Naive thymus-derived CD4-positive, alpha-beta T cell (primary cell): ENCODE results near the gene ALDH6A1. TPM values are rescaled to one million over a fixed set of nuclear protein-coding genes. Genes with fewer than 3 reads are reported as not detected.
"Not testable (repeated sequence)": the region's sequence is repeated elsewhere in the genome, so short reads cannot be mapped to it uniquely, and the experiment has no call there.

Source experiments
- ATAC-seq: fragments of 150-1000 bp; cut with Tn5 transposase; 2 replicates; pipeline ENCODE4 v1.10.0; 2021; ENCODE audit warnings: mild to moderate bottlenecking, moderate library complexity
- CTCF ChIA-PET: fragments of 350-600 bp; sonication (Branson Sonifier 250); formaldehyde crosslinking; loops from one replicate; lab custom pipeline; 2021; ENCODE audit warnings: antibody characterized with exemption; lab: Charles Lee
- POLR2A ChIA-PET: fragments of 350-600 bp; sonication (Branson Sonifier 250); formaldehyde crosslinking; loops from one replicate; lab custom pipeline; 2021; ENCODE audit warnings: antibody characterized with exemption, inconsistent platforms; lab: Charles Lee
- DNase-seq, 9 donors: peaks; one replicate each; pipeline versions ENCODE4 v3.0.0 to v3.0.0-alpha.2; 2020 to 2022; ENCODE audit warnings: mixed read lengths in 1 of 9
- H3K27ac ChIP-seq: one replicate; pipeline ENCODE4 v1.7.0; 2013; ENCODE audit warnings: mild to moderate bottlenecking, low read depth, low read length, moderate library complexity
- H3K27me3 ChIP-seq, 2 donors: one replicate each; pipeline ENCODE4 v1.7.0; 2013; ENCODE audit warnings: low read length in 2 of 2, mild to moderate bottlenecking in 2 of 2, moderate library complexity in 2 of 2; ENCODE audit not compliant: control insufficient read depth in 2 of 2, insufficient read depth in 2 of 2
- H3K36me3 ChIP-seq, 3 experiments: 1 replicate in 2 of 3; 2 replicates in 1 of 3; pipeline ENCODE4 v1.7.0; 2013; ENCODE audit warnings: low read length in 3 of 3, mild to moderate bottlenecking in 3 of 3, moderate library complexity in 1 of 3; ENCODE audit not compliant: insufficient read depth in 3 of 3, control insufficient read depth in 2 of 3
- H3K4me1 ChIP-seq, 2 donors: one replicate each; pipeline ENCODE4 v1.7.0; 2013; ENCODE audit warnings: low read length in 2 of 2, mild to moderate bottlenecking in 2 of 2, moderate library complexity in 1 of 2; ENCODE audit not compliant: control insufficient read depth in 2 of 2, insufficient read depth in 2 of 2
- H3K4me3 ChIP-seq: 2 replicates; pipeline ENCODE4 v1.7.0; 2013; ENCODE audit warnings: mild to moderate bottlenecking, low read length
- H3K9me3 ChIP-seq, 3 experiments: 1 replicate in 2 of 3; 2 replicates in 1 of 3; pipeline ENCODE4 v1.7.0; 2013; ENCODE audit warnings: low read length in 3 of 3; ENCODE audit not compliant: control insufficient read depth in 2 of 3
- H3K27ac Mint-ChIP-seq, 9 donors: one replicate each; pipeline ENCODE4 v1.8.0; 2020 to 2022; ENCODE audit warnings: mixed read lengths in 9 of 9, mild to moderate bottlenecking in 8 of 9, moderate library complexity in 5 of 9, inconsistent platforms in 2 of 9
- H3K27me3 Mint-ChIP-seq, 5 donors: one replicate each; pipeline ENCODE4 v1.8.0; 2021 to 2022; ENCODE audit warnings: mixed read lengths in 5 of 5, mild to moderate bottlenecking in 1 of 5
- H3K36me3 Mint-ChIP-seq, 5 donors: one replicate each; pipeline ENCODE4 v1.8.0; 2020 to 2022; ENCODE audit warnings: mixed read lengths in 5 of 5, mild to moderate bottlenecking in 3 of 5, inconsistent platforms in 1 of 5
- H3K4me1 Mint-ChIP-seq, 7 donors: one replicate each; pipeline ENCODE4 v1.8.0; 2020 to 2022; ENCODE audit warnings: mixed read lengths in 7 of 7, mild to moderate bottlenecking in 3 of 7, inconsistent platforms in 1 of 7
- H3K4me3 Mint-ChIP-seq, 10 donors: one replicate each; pipeline ENCODE4 v1.8.0; 2020 to 2022; ENCODE audit warnings: mild to moderate bottlenecking in 10 of 10, mixed read lengths in 10 of 10, moderate library complexity in 6 of 10, inconsistent platforms in 2 of 10
- H3K9me3 Mint-ChIP-seq, 11 donors: one replicate each; pipeline ENCODE4 v1.8.0; 2020 to 2022; ENCODE audit warnings: mixed read lengths in 11 of 11, mild to moderate bottlenecking in 4 of 11, inconsistent platforms in 1 of 11, moderate library complexity in 1 of 11
- intact Hi-C, 2 donors: fragments of 100-400 bp; cut with micrococcal nuclease; formaldehyde crosslinking; loops; one replicate each; pipeline ENCODE4 v1.15.1; 2023
- polyA plus RNA-seq, 2 donors: library from polyadenylated mRNA; unstranded; fragments of 300-500 nt; fragmentation: Illumina TruSeq; gene quantifications; one replicate each; pipeline ENCODE4 v1.2.3, GENCODE V29; 2021
- total RNA-seq, 6 experiments: library from RNA in 5 of 6; stranded (reverse) in 5 of 6; gene quantifications; 1 replicate in 5 of 6; 2 replicates in 1 of 6; pipeline ENCODE4 v1.2.3 and lab custom pipeline; 2021 to 2026

ALDH6A1 gene
- total RNA-seq (10 to 100 TPM in 4 of 5 experiments, 1 to 10 TPM in 1; 8.9 to 23.7 (median 19.2) TPM), polyA plus RNA-seq (10 to 100 TPM; 28.2 to 39.9 TPM), total RNA-seq (lab: John Stamatoyannopoulos, UW) (26.1 reads per million, percentile 56 among the genes with 10 or more reads in this experiment)

DNA sequence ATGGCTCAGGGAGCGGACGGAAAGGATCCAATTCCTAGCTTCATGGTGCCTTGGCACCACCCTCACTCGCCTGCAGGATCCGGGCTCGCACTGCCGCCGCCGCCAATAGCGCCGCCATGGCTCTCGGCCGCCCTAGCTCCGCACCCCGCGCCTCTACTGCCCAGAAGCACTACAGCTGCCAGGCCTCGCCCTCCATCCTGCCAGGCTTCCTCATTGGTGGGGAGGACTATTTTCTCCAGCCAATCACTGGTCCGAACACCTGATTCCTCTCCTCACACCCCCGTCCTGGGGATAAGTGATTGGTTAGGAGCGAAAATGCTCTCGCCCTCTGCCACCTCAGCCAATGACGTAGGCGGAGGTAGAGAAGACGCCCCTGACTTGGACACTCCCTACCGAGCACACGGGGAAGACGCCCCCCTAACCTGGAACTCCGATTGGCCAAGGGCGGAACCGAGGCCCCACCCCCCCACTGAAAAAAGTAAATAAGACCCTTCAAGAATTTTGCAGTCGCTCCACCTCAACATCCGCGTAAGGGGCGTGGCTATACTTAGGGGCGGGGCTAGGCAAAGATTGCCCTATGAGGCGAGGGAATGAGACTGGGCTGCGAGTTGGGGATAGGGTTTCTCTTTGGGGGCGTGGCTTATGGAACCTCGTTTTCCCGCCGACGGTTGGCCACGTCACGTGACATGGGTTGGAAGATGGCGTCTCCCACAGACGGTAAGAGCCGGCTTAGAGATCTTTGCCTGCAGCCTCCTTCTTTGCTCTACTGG lies at the start of gene ALDH6A1, which contains the start of gene LIN52:
Gene ALDH6A1, minus strand, starts transcription at position 177 of the 770 bp plus-strand sequence. Its CDS starts 59 bp downstream, at position 118.
Gene LIN52, plus strand, starts transcription at position 680 of the 770 bp plus-strand sequence. Its CDS starts 19 bp downstream, at position 699.
- Mint-ChIP-seq H3K9me3 (peaks cover 0 to 4% (median 0%) of the 10 kb centered on the region in 11 donors), H3K27ac (peak within 1 kb of the TSS; percentile 90 to 99 (median 94)), H3K4me3 (peak within 1 kb of the TSS; percentile 89 to 100 (median 96)), H3K36me3 (peaks cover 0 to 8% (median 3%) of the 10 kb centered on the region in 5 donors), H3K27me3 (peaks cover 0 to 4% (median 0%) of the 10 kb centered on the region in 5 donors), H3K4me1 (peaks cover 23 to 62% (median 44%) of the 10 kb centered on the region in 7 donors)
- CTCF ChIA-PET = interaction anchor here (0.7 kb wide), 1 partner anchor 397 kb away, joined by 3 read pairs; no protein-coding TSS in a partner anchor
- peak; percentile 92 for ATAC-seq
- Histone ChIP-seq H3K9me3 (no peaks in the 10 kb centered on the region), H3K27me3 (no peaks in the 10 kb centered on the region), H3K4me1 (peaks cover 10 to 16% of the 10 kb centered on the region in 2 donors), H3K27ac (peak within 1 kb of the TSS; percentile 77), H3K4me3 (peak within 1 kb of the TSS; percentile 78), H3K36me3 (no peaks in the 10 kb centered on the region)
- intact Hi-C loops = loop anchor here (1.0 to 10.0 kb wide), 23 partner anchors 65 to 1900 kb away; partner anchors contain the start of genes BBOF1 (in 2 of the 2), COQ6 (in 2 of the 2), DCAF4 (in 2 of the 2) and ENTPD5 (in 2 of the 2)
- POLR2A ChIA-PET = interaction anchor here (0.5 to 1.1 kb wide), 5 partner anchors 10 to 803 kb away, joined by 3 read pairs; partner anchors contain the start of gene ZNF410
- peak; percentile 90 to 100 (median 100) for DNase-seq

DNA sequence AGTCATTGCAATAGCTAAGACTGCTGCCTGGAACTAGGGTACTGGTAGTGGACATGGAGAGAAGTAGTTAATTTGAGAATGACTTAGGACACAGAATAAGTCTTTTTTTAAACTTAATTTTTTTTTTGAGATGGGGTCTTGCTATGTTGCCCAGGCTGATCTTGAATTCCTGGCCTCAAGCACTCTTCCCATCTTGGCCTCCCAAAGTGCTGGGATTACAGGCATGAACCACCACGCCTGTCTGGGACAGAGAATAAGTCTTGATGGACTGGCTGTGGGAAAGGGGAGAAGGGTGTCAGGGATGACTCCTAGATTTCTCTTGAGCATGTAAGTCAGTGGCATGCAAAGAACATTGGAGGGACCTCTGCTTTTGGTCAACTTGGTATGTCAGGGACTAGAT lies 43.4 kb upstream of the ALDH6A1 start:
- H3K27ac ChIP-seq = no peak overlapping the region
- ChIA-PET CTCF (no interaction called here), POLR2A (no interaction called here)
- intact Hi-C loops = no loop called here
- ATAC-seq = no peak
- no peak for DNase-seq
- no peaks in the 10 kb centered on the region for H3K9me3 ChIP-seq
- H3K27ac Mint-ChIP-seq = no peak overlapping the region
- H3K27me3 Mint-ChIP-seq = no peaks in the 10 kb centered on the region
- H3K4me1 ChIP-seq = no peaks in the 10 kb centered on the region
- no peak overlapping the region for H3K4me3 Mint-ChIP-seq
- no peak overlapping the region for H3K4me3 ChIP-seq
- H3K27me3 ChIP-seq = no peaks in the 10 kb centered on the region
- peaks cover 0 to 40% (median 23%) of the 10 kb centered on the region in 5 donors for H3K36me3 Mint-ChIP-seq
- H3K4me1 Mint-ChIP-seq = peaks cover 0 to 3% (median 0%) of the 10 kb centered on the region in 7 donors
- no peaks in the 10 kb centered on the region for H3K36me3 ChIP-seq
- peaks cover 0 to 5% (median 0%) of the 10 kb centered on the region in 11 donors for H3K9me3 Mint-ChIP-seq

DNA sequence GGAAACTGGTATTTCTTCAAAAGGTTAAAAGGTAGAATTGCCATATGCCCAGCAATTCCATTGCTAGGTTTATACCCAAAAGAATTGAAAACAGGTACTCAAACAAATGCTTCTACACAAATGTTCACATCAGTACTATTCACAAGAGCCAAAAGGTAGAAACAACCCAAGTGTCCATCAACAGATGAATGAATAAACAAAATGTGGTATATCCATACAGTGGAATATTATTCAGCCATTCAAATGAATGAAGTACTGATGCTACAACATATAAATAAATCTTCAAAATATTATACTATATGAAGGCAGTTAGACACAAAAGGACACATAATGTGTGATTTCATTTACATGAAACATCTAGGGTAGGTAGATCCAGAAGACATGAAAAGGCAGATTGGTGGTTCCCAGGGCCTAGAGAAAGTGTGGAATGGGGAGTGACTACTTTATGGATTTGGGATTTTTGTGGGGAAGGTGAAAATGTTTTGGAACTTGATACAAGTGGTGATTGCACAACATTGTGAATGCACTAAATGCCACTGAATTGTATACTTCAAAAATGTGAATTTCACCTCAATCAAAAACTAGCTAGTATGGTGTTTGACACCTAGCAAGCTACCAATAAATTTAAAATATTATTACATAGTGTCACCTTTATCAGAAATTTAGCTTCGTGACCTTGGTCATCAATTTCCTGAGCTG lies 42.2 kb upstream of the ALDH6A1 start:
- H3K4me1 ChIP-seq = no peaks in the 10 kb centered on the region
- intact Hi-C loops = no loop called here
- POLR2A ChIA-PET = no interaction called here
- H3K36me3 ChIP-seq = no peaks in the 10 kb centered on the region
- CTCF ChIA-PET = no interaction called here
- Mint-ChIP-seq H3K9me3 (peaks cover 0 to 5% (median 0%) of the 10 kb centered on the region in 11 donors), H3K27ac (no peak overlapping the region), H3K36me3 (peaks cover 0 to 43% (median 23%) of the 10 kb centered on the region in 5 donors), H3K4me1 (peaks cover 0 to 3% (median 0%) of the 10 kb centered on the region in 7 donors), H3K4me3 (no peak overlapping the region), H3K27me3 (no peaks in the 10 kb centered on the region)
- H3K9me3 ChIP-seq = no peaks in the 10 kb centered on the region
- no peaks in the 10 kb centered on the region for H3K27me3 ChIP-seq
- DNase-seq = no peak
- no peak overlapping the region for H3K27ac ChIP-seq
- H3K4me3 ChIP-seq = no peak overlapping the region
- ATAC-seq = no peak

DNA sequence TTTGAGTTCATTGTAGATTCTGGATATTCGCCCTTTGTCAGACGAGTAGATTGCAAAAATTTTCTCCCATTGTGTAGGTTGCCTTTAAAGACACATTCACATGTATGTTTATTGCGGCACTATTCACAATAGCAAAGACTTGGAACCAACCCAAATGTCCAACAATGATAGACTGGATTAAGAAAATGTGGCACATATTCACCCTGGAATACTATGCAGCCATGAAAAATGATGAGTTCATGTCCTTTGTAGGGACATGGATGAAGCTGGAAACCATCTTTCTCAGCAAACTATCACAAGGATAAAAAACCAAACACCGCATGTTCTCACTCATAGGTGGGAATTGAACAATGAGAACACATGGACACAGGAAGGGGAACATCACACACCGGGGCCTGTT lies 41.2 kb upstream of the ALDH6A1 start:
- H3K9me3 ChIP-seq, DNase-seq, H3K4me3 ChIP-seq, H3K9me3 Mint-ChIP-seq, H3K4me1 ChIP-seq, POLR2A ChIA-PET, H3K36me3 ChIP-seq, H3K27me3 ChIP-seq, H3K4me1 Mint-ChIP-seq, H3K27ac ChIP-seq, H3K4me3 Mint-ChIP-seq, ATAC-seq, H3K27me3 Mint-ChIP-seq, intact Hi-C loops, CTCF ChIA-PET, H3K27ac Mint-ChIP-seq: not testable (repeated sequence)
- peaks cover 0 to 50% (median 29%) of the 10 kb centered on the region in 5 donors for H3K36me3 Mint-ChIP-seq

DNA sequence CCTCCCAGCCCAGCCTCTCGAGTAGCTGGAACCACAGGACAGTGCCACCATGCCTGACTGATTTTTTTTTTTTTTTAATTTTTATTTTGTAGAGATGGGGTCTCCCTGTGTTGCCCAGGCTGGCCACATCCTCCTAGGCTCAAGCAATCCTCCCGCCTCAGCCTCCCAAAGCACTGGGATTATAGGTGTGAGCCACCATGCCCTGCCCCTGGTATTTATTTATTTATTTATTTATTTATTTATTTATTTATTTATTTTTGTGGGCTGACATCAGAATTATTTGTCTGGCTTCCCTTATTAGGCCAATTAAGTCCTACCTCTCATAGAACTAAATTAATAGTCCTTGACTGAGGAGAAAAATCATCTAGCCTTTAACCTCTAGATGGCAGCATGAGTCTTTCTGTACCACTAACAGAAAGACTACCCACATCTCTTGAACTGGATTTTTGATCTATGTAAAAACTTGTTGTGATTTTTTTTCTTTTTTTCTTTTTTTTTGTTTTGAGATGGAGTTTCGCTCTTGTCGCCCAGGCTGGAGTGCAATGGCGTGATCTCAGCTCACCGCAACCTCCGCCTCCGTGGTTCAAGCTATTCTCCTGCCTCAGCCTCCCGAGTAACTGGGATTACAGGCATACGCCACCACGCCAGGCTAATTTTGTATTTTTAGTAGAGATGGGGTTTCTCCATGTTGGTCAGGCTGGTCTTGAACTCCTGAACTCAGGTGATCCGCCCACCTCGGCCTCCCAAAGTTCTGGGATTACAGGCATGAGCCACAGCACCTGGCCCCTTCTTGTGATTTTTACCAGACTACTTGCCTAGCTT lies 27.4 kb upstream of the ALDH6A1 start:
- H3K4me1 ChIP-seq, H3K27me3 ChIP-seq, H3K27me3 Mint-ChIP-seq, H3K9me3 ChIP-seq, H3K4me3 ChIP-seq, H3K27ac ChIP-seq, H3K4me1 Mint-ChIP-seq, H3K9me3 Mint-ChIP-seq, H3K36me3 ChIP-seq, H3K4me3 Mint-ChIP-seq, H3K27ac Mint-ChIP-seq: not testable (repeated sequence)
- ATAC-seq (peak; percentile 80), DNase-seq (peak in 7 of 9 donors; percentile 14 to 41 (median 33))
- CTCF ChIA-PET = interaction anchor here (0.6 to 1.4 kb wide), 5 partner anchors 11 to 266 kb away, joined by 3 to 6 read pairs (median 4); no protein-coding TSS in a partner anchor
- intact Hi-C loops = loop anchor here (1.0 kb wide), 2 partner anchors 140 to 146 kb away; no protein-coding TSS in a partner anchor
- peaks cover 3 to 33% (median 25%) of the 10 kb centered on the region in 5 donors for H3K36me3 Mint-ChIP-seq
- POLR2A ChIA-PET = interaction anchor here (0.6 kb wide), 1 partner anchor 693 kb away, joined by 5 read pairs; no protein-coding TSS in a partner anchor

DNA sequence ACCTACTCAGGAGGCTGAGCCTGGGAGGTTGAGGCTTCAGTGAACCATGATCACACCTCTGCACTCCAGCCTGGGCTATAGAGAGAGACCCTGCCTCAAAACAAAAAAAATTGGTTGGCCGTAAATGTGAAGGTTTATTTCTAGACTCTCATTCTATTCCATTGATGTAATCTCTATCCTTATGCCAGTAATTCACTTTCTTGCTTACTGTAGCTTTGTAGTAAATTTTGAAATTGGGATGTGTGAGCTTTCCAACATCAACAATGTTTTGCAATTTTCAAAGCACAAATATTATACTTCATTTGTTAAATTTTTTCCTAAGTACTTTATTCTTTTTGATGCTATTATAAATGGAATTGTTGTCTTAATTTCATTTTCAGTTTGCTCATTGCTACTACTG lies 25.1 kb upstream of the ALDH6A1 start:
- no peak overlapping the region for H3K27ac ChIP-seq
- peaks cover 3 to 39% (median 27%) of the 10 kb centered on the region in 5 donors for H3K36me3 Mint-ChIP-seq
- ATAC-seq = no peak
- H3K4me1 Mint-ChIP-seq = peaks cover 0 to 2% (median 0%) of the 10 kb centered on the region in 7 donors
- no peak overlapping the region for H3K27ac Mint-ChIP-seq
- no peaks in the 10 kb centered on the region for H3K4me1 ChIP-seq
- POLR2A ChIA-PET = no interaction called here
- H3K4me3 Mint-ChIP-seq = no peak overlapping the region
- H3K9me3 ChIP-seq = no peaks in the 10 kb centered on the region
- intact Hi-C loops = no loop called here
- no peaks in the 10 kb centered on the region for H3K9me3 Mint-ChIP-seq
- CTCF ChIA-PET = no interaction called here
- H3K4me3 ChIP-seq = no peak overlapping the region
- no peaks in the 10 kb centered on the region for H3K27me3 Mint-ChIP-seq
- DNase-seq = no peak
- no peaks in the 10 kb centered on the region for H3K36me3 ChIP-seq
- no peaks in the 10 kb centered on the region for H3K27me3 ChIP-seq
